Measurements from ENCODE around the gene ZDHHC24.

Gene ZDHHC24

DNA sequence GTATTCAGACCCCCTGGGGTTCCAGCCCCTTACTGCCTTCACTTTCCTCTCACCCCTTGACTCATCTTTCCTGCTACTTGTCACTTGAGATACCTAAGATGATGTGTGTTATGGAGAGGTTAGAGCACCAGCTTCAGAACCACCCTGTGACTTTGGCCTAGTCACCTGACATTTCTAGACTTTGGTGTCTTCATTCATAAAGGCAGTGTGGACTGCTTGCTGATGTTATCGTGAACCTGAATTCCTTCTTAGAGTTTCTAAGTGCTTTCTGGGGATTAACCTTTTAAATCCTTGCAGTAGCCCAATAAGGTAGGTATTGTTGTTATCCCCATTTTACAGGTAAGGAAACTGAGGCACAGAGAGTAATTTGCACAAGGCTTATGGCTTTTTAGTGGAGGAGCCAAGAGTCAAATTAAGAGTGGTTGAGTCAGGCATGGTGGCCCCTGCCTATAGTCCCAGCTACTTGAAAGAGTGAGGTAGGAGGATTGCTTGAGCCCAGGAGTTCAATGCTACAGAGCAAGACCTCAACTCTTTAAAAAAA is 40.5 kb downstream of the ZDHHC24 start:
- TF ChIP-seq, protein P1, sequence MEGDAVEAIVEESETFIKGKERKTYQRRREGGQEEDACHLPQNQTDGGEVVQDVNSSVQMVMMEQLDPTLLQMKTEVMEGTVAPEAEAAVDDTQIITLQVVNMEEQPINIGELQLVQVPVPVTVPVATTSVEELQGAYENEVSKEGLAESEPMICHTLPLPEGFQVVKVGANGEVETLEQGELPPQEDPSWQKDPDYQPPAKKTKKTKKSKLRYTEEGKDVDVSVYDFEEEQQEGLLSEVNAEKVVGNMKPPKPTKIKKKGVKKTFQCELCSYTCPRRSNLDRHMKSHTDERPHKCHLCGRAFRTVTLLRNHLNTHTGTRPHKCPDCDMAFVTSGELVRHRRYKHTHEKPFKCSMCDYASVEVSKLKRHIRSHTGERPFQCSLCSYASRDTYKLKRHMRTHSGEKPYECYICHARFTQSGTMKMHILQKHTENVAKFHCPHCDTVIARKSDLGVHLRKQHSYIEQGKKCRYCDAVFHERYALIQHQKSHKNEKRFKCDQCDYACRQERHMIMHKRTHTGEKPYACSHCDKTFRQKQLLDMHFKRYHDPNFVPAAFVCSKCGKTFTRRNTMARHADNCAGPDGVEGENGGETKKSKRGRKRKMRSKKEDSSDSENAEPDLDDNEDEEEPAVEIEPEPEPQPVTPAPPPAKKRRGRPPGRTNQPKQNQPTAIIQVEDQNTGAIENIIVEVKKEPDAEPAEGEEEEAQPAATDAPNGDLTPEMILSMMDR (IDR thresholded peaks at IDR 0.05; ENCODE audit: low read depth, low read length) = no peak
- no peak overlapping the region for H3K4me3 ChIP-seq (replicated peaks in 1 of 2; ENCODE audit: low read depth in 2 of 2, low read length in 2 of 2)
- DNase-seq (ENCODE audit: low read depth in 2 of 2) = no peak

DNA sequence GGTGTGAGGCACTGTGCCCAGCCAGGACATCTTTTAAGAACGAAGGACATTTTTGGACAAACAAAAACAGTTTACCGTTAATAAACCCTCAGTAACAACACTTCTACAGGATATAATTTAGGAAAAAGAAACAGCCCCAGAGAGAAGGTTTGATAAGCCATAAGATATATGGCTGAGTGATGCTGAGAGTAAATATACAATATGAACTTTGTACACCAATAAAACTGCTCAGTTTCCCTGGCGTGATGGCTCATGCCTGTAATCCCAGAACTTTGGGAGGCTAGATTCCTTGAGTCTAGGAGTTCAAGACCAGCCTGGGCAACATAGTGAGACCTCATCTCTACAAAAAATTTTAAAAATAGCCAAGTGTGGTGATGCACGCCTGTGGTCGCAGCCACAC is 47.3 kb downstream of the ZDHHC24 start:
- H3K4me3 ChIP-seq (replicated peaks in 1 of 2; ENCODE audit: low read depth in 2 of 2, low read length in 2 of 2) = no peak overlapping the region
- TF ChIP-seq, protein P1 (IDR thresholded peaks at IDR 0.05; ENCODE audit: low read depth, low read length) = no peak
- DNase-seq (ENCODE audit: low read depth in 2 of 2) = no peak

- TF ChIP-seq, protein P1 (IDR thresholded peaks at IDR 0.05; ENCODE audit: low read depth, low read length) = no peak
- DNase-seq (ENCODE audit: low read depth in 2 of 2) = no peak
- no peak overlapping the region for H3K4me3 ChIP-seq (replicated peaks in 1 of 2; ENCODE audit: low read depth in 2 of 2, low read length in 2 of 2)
Measured at GRCh38 chr11:66497206-66497605, 48.6 kb downstream of the ZDHHC24 start.

- TF ChIP-seq, protein P1 (IDR thresholded peaks at IDR 0.05; ENCODE audit: low read depth, low read length) = peak; percentile 32
- no peak overlapping the region for H3K4me3 ChIP-seq (replicated peaks in 1 of 2; ENCODE audit: low read depth in 2 of 2, low read length in 2 of 2)
- no peak for DNase-seq (ENCODE audit: low read depth in 2 of 2)
Measured at GRCh38 chr11:66495401-66495854, 50.4 kb downstream of the ZDHHC24 start.

- TF ChIP-seq, protein P1 (IDR thresholded peaks at IDR 0.05; ENCODE audit: low read depth, low read length) = no peak
- no peak for DNase-seq (ENCODE audit: low read depth in 2 of 2)
- H3K4me3 ChIP-seq (replicated peaks in 1 of 2; ENCODE audit: low read depth in 2 of 2, low read length in 2 of 2) = no peak overlapping the region
Measured at GRCh38 chr11:66494935-66495334, 50.9 kb downstream of the ZDHHC24 start.

- DNase-seq (ENCODE audit: low read depth in 2 of 2) = no peak
- TF ChIP-seq, protein P1 (IDR thresholded peaks at IDR 0.05; ENCODE audit: low read depth, low read length) = no peak
- no peak overlapping the region for H3K4me3 ChIP-seq (replicated peaks in 1 of 2; ENCODE audit: low read depth in 2 of 2, low read length in 2 of 2)
Measured at GRCh38 chr11:66494458-66494857, 51.4 kb downstream of the ZDHHC24 start.

- DNase-seq (ENCODE audit: low read depth in 2 of 2) = no peak
- TF ChIP-seq, protein P1 (IDR thresholded peaks at IDR 0.05; ENCODE audit: low read depth, low read length) = no peak
- no peak overlapping the region for H3K4me3 ChIP-seq (replicated peaks in 1 of 2; ENCODE audit: low read depth in 2 of 2, low read length in 2 of 2)
Measured at GRCh38 chr11:66493130-66493529, 52.7 kb downstream of the ZDHHC24 start.
